Iris pigment epithelial cell (primary cell): ENCODE data around the gene RFC5.
"Not testable (repeated sequence)": the region's sequence is repeated elsewhere in the genome, so short reads cannot be mapped to it uniquely, and the experiment has no call there.

Experiments
- DNase-seq: peaks from one replicate; pipeline ENCODE4 v3.0.0-alpha.2; 2011; ENCODE audit warnings: low read depth

RFC5 gene

DNA sequence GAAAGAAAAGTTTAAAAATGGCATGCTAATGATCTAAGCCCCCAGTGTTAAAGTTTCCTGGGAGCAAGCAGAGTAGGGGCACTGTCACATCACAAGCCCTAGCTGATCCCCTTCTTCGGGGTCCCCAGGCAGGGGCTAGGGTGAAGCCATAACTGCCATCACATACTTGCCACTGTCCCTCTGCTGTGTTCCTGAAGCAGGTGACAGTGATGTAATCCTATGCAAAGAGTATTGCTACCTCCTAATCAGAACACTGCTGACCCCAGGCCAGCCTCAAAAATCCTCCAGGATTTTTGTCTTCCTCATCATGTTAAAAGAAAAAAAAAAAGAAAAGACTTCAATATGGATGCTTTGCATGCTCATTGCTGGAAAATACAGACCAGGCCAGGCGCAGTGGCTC, 1.2 kb upstream of the RFC5 start:
- DNase-seq, result no peak

GRCh38 chr12:118015944-118016343, 559 bp upstream of the RFC5 start:
- DNase-seq, result no peak

GRCh38 chr12:118017926-118018325, 1.4 kb downstream of the RFC5 start:
- DNase-seq, result no peak

DNA sequence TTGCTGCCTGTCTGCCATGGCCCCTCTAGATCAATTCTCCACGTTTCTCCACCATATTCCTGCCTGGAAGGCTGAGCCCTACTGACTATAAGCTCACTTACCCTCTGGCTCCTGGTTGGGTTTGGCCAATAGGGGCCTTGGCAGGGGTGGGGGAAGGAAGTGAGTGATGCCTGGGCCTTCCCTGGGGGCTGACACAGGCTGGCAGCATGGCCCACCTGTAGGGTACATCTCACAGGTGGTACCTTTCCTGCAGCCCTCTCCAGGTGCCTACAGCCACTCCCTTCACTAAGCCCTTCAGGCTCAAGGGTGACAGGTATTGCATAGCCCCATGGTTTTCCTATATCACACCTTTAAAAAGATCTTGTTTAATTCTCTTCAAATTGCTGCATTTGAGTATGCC, 3.5 kb downstream of the RFC5 start:
- no peak for DNase-seq

DNA sequence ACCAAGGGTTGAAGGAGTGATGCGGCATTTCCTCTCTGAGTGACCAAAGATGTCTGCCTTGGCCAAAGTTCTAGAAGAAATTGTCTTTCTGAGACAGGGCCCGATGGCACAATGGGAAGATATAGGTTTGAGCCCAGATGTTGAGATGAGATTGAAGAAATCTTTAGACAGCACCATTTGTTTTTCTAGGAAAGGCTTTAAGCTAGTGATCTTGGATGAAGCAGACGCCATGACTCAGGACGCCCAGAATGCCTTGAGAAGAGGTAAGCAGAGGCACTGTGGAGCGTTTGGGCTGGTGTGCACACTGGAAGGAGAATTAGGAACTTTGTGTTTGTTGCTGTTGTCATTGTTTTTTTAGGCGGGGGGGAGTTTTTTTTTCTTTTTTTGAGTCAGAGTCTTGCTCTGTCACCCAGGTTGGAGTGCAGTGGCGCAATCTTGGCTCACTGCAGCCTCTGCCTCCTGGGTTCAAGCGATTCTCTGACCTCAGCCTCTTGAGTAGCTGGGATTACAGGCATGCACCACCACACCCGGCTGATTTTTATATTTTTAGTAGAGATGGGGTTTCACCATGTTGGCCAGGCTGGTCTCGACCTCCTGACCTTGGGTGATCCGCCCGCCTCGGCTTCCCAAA, 5.7 kb downstream of the RFC5 start:
- not testable (repeated sequence) for DNase-seq

DNA sequence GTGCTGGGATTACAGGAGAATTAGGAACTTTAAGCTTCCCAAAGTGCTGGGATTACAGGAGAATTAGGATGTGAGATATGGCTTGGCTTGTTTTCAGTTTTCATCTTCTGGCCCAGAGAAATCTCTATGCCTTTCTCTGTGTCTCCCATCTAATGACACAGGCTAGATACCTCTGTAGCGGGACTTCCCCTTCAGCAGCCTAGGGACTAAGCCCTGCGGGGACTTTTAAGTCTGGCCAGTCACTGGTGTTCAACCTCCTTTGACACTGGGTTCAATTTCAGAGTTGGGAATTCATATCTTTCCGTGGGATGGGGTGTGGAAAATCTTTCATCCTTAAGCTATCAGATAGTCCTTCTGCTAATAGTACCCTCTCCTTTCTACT, 6.2 kb downstream of the RFC5 start:
- no peak for DNase-seq

DNA sequence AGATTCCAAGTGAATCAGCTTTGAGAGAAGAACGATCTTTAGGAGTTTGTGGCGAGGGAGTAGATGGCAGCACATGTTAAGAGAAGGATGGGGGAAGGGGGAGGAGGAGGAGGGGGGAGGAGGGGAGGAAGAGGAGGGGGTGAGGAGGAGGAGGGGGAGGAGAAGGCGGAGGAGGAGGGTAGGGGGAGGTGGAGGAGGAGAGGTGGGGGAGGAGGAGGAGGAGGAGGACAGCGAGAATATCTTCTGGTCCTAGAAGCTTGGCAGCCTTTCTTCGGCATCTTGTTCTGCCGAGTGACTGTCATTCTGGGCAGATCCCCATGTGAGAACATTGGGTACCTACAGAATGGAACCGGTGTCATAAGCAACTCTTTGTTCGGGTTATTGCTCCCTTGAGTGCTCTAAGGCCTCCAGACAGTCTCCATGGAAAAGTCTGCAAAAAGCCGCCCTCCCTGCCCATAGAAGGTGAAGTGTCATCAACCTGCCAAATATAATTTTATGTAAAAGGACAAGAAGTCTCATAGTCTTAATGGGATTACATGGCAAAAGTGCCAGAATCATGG, 6.9 kb downstream of the RFC5 start:
- DNase-seq, result no peak

DNA sequence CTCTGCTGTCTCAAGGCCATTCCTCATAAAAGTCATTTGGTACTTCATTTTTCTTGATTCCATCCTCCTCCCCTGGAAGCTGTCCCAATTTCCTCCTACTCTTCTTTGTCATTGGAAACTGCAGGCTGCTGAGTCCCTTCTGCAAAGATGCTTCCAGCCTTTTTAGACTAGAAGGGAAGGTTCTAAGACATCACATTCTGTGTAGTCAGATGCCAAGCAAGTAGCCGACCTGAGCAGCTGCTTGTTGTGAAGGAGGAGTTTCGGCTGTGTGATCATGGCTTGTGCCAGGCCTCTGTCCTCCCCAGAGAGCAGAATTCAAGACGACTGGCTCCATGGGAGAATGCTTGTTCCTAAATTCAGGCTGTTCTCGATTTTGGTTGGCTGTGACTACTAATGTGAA, 8.7 kb downstream of the RFC5 start:
- DNase-seq, result no peak

GRCh38 chr12:118029166-118029565, 12.7 kb downstream of the RFC5 start:
- no peak for DNase-seq

DNA sequence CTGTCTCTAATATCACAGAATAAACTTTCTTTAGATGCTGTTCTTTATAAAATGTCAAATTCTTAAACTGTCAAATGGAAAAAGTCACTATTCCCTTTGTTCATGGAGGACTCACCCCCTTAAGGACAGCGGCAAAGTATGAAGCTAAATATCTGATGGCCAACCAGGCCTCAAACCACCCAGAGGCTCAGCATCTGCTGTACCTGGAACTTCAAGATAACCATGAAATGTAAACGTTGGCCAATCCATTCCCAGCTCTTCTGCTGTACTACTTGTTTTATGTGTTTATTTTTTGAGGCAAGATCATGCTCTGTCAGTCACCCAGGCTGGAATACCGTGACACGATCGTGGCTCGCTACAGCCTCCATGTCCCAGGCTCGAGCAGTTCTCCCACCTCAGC, 15.7 kb downstream of the RFC5 start:
- no peak for DNase-seq

DNA sequence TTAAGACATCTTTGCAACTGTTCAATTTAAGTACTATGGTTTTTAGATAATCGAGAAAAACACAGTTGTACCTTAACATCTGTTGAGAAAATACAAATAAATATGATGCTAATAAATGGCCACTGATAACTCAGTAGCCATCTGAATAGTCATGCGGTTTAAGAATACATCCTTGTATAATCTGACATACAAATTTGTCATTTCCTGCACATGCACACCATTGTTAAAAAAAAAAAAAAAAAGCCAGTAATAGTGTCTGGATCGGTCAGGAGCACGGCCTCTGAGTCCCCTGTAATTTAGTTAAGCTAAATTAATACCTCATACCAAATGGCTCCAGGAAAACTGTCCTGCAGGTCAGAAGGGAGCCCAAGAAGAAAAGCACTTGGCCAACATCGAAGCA, 16.8 kb downstream of the RFC5 start:
- DNase-seq, result no peak

DNA sequence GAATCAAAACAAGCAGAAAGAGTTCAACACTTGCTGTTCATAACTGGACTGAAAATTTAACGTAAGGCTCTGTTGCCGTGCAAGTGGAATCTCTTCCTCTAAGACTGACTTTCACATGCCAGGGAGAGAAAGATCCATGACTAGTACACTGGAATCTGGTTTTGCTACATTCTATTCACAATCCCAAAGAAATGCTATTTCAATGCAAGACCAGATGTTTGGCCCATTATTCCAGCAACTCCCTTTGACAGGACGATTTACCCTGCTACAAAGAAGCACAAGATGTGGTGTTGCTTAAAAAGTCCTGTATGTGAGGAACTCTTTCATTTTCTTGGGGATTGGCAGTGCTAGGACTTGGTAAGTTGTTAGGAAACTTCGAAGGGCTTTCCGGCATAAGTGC, 17.4 kb downstream of the RFC5 start:
- DNase-seq, result no peak

DNA sequence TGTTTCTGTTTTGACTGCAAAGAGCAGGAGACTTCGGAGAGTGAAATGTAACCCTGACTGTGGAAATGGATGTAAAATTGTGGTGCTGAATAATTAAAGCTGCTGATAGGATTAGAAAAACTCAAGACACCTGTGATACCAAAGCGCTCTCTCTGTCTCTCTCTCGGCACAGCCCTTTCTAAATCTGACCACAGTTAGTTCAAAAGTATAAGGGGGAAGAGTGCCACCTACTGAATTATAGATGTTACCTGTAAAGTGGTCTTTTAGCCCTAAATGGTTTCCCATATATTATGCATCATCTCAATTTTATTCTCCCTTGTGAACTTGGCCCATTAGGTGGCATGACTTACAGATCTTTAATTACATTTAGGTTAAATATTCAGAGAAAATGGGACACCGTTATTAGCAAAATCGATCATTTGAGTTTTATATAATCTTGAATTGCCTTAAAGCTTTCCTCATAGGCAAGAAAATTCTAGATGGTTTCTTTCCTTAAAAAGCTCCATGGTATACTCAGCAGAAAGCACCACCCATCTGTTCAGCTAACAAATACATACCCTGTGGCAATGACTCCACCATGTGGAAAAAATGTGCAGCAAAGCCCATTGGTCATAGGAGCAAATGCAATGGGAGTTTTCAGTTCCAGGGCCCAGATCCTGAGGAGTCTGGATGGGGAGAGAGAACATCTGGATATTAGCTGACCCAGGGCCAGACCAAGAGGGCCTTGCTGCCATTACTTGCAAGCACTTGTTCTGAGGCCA, 18.1 kb downstream of the RFC5 start:
- DNase-seq, result no peak

GRCh38 chr12:118035190-118036041, 18.9 kb downstream of the RFC5 start:
- DNase-seq, result no peak

DNA sequence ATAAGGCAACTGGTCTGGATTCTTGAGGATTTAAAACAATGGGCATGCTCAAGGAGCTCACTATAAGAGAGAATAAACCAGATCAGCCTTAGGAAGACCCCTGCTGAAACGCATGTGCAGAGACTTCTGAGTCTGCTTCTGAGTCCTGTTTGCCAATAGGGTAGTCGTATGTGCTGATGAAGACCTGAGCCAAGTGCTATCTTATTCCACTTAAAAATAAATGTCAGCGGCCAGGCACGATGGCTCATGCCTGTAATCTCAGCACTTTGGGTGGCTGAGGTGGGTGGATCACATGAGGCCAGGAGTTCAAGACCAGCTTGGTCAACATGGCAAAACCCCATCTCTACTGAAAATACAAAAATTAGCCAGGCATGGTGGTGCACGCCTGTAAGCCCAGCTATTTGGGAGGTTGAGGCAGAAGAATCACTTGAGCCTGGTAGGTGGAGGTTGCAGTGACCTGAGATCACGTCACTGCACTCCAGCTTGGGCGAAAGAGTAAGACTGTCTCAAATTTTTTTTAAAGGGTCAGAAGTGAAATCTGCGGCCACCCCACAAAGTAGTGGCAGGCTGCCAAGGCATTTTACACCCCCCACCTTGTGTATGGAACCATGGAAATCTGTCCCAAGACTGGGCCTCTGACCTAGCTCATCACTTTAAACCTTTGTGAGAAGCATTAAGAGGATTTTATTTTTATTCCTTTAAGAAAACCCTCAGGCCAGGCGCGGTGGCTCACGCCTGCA, 20.3 kb downstream of the RFC5 start:
- DNase-seq, result no peak

DNA sequence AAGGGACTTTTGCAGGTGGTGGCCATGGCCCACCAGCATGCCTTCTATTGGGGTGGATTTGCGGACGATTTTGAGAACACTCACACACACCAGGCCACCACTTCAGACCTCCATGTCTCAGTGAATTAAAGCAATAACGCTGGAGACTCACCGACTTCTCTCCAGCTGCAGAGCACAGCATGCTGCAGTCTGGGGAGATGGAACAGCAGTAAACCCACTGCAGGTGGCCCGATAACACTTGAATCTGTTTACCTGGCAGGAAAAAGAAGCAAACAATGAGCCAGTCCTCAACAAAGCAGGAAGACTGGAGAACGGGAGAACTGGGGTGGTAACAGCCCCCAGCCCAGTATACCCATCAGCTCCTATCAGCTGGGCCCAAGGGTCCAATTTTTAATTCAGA, 21.6 kb downstream of the RFC5 start:
- no peak for DNase-seq

- no peak for DNase-seq
Observed at GRCh38 chr12:118042091-118042490, 25.6 kb downstream of the RFC5 start.

DNA sequence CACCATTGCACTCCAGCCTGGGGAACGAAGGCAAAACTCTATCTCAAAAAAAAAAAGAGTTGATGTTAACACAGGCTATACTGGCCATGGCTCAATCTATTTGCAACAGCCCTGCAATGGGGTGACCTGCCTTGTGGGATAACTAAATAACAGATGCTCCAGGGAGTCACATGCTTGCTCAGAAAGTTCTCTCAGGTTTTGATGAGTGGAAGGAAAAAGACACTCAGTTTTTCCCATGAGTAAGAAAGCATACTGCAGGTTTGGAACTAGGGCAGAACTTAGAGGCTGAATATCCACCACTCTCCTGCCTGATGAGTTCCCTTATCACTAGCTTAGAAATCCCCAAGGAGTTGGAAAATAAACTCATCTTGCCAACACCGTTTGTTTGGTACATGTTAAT, 27.6 kb downstream of the RFC5 start:
- DNase-seq, result no peak

DNA sequence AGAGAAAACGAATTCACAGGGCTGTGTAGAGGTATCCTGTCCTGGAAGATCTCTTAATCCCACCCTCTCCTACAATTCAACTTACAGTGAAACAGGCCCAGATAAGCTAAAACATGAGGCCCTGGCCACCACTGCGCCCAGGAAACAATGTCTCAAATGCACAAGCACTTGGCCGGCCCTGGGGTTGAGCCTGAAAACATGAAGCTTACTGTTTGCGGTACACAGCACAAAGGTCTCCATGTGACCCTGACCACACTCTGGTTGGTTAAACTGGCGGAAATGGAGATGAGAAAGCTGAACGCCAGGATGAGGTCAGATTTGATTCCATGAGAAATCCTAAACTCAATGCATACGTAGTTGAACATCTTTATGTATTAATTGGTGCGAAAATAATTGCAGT, 28.1 kb downstream of the RFC5 start:
- no peak for DNase-seq

DNA sequence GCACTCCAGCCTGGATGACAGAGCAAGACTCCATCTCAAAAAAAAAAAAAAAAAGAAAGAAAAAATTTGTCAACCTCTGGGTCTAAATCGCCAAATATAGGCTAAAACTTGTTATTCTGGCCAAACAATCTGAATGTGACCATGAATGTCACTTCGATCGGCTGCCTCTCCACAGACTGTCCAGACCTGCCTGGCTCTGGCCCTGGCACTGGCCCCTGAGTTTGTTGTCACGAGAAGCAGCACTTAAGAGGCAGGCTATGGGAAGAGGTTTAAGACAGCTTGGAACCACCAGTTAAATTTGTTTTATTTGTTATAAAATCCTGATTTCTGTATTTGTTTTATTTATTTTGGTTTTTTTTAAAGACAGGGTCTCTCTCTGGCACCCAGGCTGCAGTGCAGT, 29.9 kb downstream of the RFC5 start:
- no peak for DNase-seq

DNA sequence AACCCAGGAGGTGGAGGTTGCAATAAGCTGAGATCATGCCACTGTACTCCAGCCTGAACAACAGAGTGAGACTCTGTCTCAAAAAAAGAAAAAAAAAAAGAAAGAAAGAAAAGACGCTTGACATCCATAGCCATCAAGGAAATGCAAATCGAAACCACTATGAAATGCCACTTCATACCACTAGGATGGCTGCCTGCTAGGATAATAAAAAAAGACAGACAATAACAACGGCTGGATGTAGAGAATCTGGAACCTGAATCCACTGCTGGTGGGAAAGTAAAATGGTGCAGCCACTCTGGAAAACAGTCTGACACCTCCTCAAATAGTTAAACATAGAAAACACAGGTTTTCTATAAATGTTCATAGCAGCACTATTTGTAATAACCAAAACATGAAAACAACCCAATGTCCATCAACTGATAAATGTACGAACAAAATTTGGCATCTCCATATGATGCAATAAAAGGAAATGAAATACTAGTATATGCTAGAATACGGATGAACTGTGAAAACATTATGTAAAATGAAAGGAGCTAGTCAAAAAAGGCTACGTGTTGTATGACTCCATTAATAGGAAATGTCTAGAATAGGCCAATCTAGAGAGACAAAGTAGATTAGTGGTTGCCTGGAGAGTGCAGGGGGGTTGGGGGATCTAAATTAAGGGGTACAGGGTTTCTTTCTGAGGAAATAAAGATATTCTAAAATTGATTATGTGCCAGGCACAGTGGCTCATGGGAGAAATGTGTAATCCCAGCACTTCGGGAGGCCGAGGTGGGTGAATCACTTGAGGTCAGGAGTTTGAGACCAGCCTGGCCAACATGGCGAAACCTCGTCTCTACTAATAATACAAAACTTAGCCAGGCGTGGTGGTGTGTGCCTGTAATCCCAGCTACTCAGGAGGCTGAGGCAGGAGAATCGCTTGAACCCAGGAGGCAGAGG, 34.7 kb downstream of the RFC5 start:
- peak; percentile 34 for DNase-seq
